Gastroesophageal sphincter (tissue), 4 donors: Measurements from ENCODE around the gene FARS2. TPM values are rescaled to one million over a fixed set of nuclear protein-coding genes. Genes with fewer than 3 reads are reported as not detected.

Source experiments
- ATAC-seq: fragments of 150-250 bp; one replicate; pipeline ENCODE4 v1.9.1; 2016; ENCODE audit warnings: mild to moderate bottlenecking, moderate library complexity
- H3K27ac ChIP-seq, 4 donors: fragments of 200-600 bp; sonication (generic) in 3 of 4; 1 replicate in 3 of 4; 2 replicates in 1 of 4; pipeline ENCODE4 v1.5.1; 2016 to 2019
- H3K27me3 ChIP-seq: fragments of 200-600 bp; sonication (generic); one replicate; pipeline ENCODE4 v1.5.1; 2019
- H3K36me3 ChIP-seq, 2 donors: fragments of 200-600 bp; sonication (generic); one replicate each; pipeline ENCODE4 v1.5.1; 2019; ENCODE audit warnings: control low read depth in 1 of 2
- H3K4me1 ChIP-seq, 3 donors: fragments of 200-600 bp; sonication (generic); 1 replicate in 2 of 3; 2 replicates in 1 of 3; pipeline ENCODE4 v1.5.1; 2016 to 2019; ENCODE audit warnings: control low read depth in 2 of 3
- H3K4me3 ChIP-seq, 2 donors: fragments of 200-600 bp; sonication (generic); one replicate each; pipeline ENCODE4 v1.5.1; 2019; ENCODE audit warnings: mild to moderate bottlenecking in 1 of 2, moderate library complexity in 1 of 2
- H3K9me3 ChIP-seq, 3 donors: fragments of 200-600 bp; sonication (generic); one replicate each; pipeline ENCODE4 v1.5.1; 2017 to 2019; ENCODE audit warnings: control low read depth in 2 of 3
- CTCF ChIP-seq, 4 experiments: fragments of 200-600 bp in 2 of 4; fragments of 450-650 bp in 2 of 4; sonication (generic) in 1 of 4; IDR thresholded peaks; one replicate each; pipeline ENCODE4 v1.5.1; 2017 to 2019; ENCODE audit warnings: antibody characterized with exemption in 4 of 4, mild to moderate bottlenecking in 2 of 4, moderate library complexity in 2 of 4
- EP300 ChIP-seq: sonication (generic); formaldehyde crosslinking; IDR thresholded peaks from one replicate; pipeline ENCODE4 v1.6.1; 2017; ENCODE audit warnings: antibody characterized with exemption, mild to moderate bottlenecking
- POLR2A ChIP-seq, 2 donors: fragments of 450-650 bp; IDR thresholded peaks; one replicate each; pipeline ENCODE4 v1.6.1; 2017; ENCODE audit warnings: antibody characterized with exemption in 2 of 2, mild to moderate bottlenecking in 2 of 2, moderate library complexity in 1 of 2
- POLR2AphosphoS5 ChIP-seq: sonication (generic); formaldehyde crosslinking; IDR thresholded peaks from one replicate; pipeline ENCODE4 v1.6.1; 2017; ENCODE audit warnings: antibody characterized with exemption
- WGBS, 2 donors: methylation state at CpG; one replicate each; pipeline ENCODE4 v1.1.5; 2018; ENCODE audit warnings: low coverage in 1 of 2; 5-methylcytosine and 5-hydroxymethylcytosine counted together
- total RNA-seq, 4 donors: library from RNA; depleted of rRNA; stranded (reverse); fragments of >200 nt; gene quantifications; one replicate each; pipeline ENCODE4 v1.1.0, GENCODE V29; 2016

FARS2 gene
- total RNA-seq, 4 donors from 2014 or later = 9.8 to 16.3 (median 14.4) TPM

DNA sequence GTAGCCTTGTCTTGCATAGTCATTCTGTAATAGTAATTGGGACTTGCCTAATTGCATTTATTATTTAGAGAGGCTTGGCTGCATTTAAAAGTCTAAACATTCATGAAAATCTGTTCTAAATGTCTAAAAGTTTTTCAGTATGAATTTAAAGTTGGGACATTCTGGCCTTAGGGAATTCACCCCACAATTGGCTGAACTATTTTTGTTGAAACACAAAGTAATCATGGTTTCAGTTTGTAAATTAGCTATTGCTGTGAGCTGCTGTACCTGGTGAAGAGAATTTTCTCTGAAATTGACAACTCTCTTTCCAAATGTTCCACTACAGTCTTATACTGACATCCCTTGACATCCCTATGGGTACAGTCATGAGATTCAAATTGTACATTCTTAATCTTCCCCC, 253.0 kb downstream of the FARS2 start:
- Histone ChIP-seq H3K27ac (no peak overlapping the region), H3K4me1 (no peaks in the 10 kb centered on the region), H3K27me3 (no peaks in the 10 kb centered on the region), H3K36me3 (peaks cover 0 to 7% of the 10 kb centered on the region in 2 donors), H3K9me3 (no peaks in the 10 kb centered on the region), H3K4me3 (no peak overlapping the region)
- TF ChIP-seq EP300 = no peak
- TF ChIP-seq CTCF (IDR thresholded peaks at IDR 0.05) = no peak
- no peak for TF ChIP-seq POLR2AphosphoS5
- TF ChIP-seq POLR2A (IDR thresholded peaks at IDR 0.05) = no peak
- ATAC-seq = no peak

DNA sequence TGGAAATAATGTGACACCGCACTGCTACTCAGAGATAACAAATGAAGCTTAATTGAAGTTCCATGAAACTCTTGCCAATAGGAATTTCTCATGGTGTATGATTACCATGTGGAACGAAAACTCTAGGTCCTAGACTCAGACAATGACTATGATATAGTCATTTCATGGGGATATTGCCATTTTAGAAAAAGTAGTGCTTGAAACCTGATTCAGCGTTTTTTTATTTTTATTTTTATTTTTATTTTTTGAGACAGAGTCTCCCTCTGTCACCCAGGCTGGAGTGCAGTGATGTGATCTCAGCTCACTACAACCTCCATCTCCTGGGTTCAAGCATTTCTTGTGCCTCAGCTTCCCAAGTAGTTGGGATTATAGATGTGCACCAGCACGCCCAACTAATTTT, 253.9 kb downstream of the FARS2 start:
- no peak for ATAC-seq
- WGBS, 2 donors = 77 to 90% methylated on average over 4 of the region's 4 CpGs
- H3K4me3 ChIP-seq = no peak overlapping the region
- H3K36me3 ChIP-seq = peaks cover 0 to 5% of the 10 kb centered on the region in 2 donors
- H3K9me3 ChIP-seq = no peaks in the 10 kb centered on the region
- no peaks in the 10 kb centered on the region for H3K4me1 ChIP-seq
- no peaks in the 10 kb centered on the region for H3K27me3 ChIP-seq
- H3K27ac ChIP-seq = no peak overlapping the region
- TF ChIP-seq EP300 = no peak
- no peak for TF ChIP-seq POLR2AphosphoS5
- TF ChIP-seq POLR2A (IDR thresholded peaks at IDR 0.05) = no peak

DNA sequence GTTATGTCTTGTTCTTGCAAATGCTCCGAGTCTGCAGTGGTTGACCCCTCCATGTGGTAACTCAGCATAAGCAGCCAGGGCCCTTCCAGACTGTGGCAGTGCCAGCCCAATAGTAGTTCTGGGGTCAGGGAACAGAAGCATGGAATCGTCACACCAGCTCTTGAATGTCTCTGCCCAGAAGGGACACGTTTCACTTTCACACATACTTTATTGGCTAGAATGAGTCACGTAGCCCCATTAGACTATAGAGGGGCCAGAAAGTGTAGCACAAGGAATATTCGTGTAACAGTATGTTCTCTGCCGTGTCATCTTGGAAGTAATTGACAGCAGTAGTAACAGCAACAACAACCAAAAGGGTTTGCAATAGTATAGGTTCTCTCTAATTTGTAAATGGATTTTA, 254.7 kb downstream of the FARS2 start:
- Histone ChIP-seq H3K36me3 (no peaks in the 10 kb centered on the region), H3K9me3 (no peaks in the 10 kb centered on the region), H3K4me3 (no peak overlapping the region), H3K4me1 (peaks cover 0 to 4% (median 0%) of the 10 kb centered on the region in 3 donors), H3K27ac (no peak overlapping the region), H3K27me3 (no peaks in the 10 kb centered on the region)
- ATAC-seq = no peak
- 92 to 100% methylated on average over 2 to 4 of the region's 6 CpGs for WGBS, 2 donors
- TF ChIP-seq CTCF (IDR thresholded peaks at IDR 0.05) = no peak
- no peak for TF ChIP-seq EP300
- no peak for TF ChIP-seq POLR2AphosphoS5
- no peak for TF ChIP-seq POLR2A (IDR thresholded peaks at IDR 0.05)

DNA sequence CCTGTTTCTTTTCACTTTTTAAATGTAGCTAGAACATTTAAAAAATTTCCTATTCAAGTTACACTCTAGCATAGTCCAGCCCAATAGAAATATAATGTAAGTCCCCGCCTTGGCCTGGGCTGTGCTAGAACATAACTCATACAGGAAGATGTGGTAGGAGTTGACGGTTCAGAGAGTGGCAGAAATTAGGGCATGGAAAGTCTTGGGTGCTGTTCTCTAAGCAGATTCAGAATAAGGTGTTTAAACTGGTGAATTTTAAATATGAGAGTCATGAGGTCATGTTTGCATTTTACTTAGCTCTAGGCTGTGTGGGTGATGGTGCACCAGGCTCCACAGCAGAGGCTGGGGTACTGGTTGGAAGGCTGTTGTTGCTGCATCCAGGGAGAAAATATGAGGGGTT, 256.5 kb downstream of the FARS2 start:
- Histone ChIP-seq H3K9me3 (no peaks in the 10 kb centered on the region), H3K36me3 (no peaks in the 10 kb centered on the region), H3K27me3 (no peaks in the 10 kb centered on the region), H3K4me1 (peaks cover 0 to 10% (median 0%) of the 10 kb centered on the region in 3 donors), H3K4me3 (no peak overlapping the region), H3K27ac (no peak overlapping the region)
- TF ChIP-seq EP300 (no peak), CTCF (IDR thresholded peaks at IDR 0.05) (no peak), POLR2AphosphoS5 (no peak), POLR2A (IDR thresholded peaks at IDR 0.05) (no peak)
- no peak for ATAC-seq
- 83 to 100% methylated on average over 2 of the region's 2 CpGs for WGBS, 2 donors

GRCh38 chr6:5518936-5519491, 257.7 kb downstream of the FARS2 start:
- Histone ChIP-seq H3K36me3 (no peaks in the 10 kb centered on the region), H3K4me1 (peaks cover 0 to 10% (median 0%) of the 10 kb centered on the region in 3 donors), H3K27me3 (no peaks in the 10 kb centered on the region), H3K4me3 (no peak overlapping the region), H3K9me3 (no peaks in the 10 kb centered on the region), H3K27ac (no peak overlapping the region)
- TF ChIP-seq POLR2AphosphoS5 (no peak), EP300 (no peak), CTCF (IDR thresholded peaks at IDR 0.05) (no peak), POLR2A (IDR thresholded peaks at IDR 0.05) (no peak)
- ATAC-seq = no peak
